Breast epithelium (tissue), 4 donors: ENCODE results near the gene RNF167. TPM values are rescaled to one million over a fixed set of nuclear protein-coding genes. Genes with fewer than 3 reads are reported as not detected.

Experiments used
- DNase-seq, 2 donors: peaks; one replicate each; pipeline ENCODE4 v3.0.0-alpha.2; 2019; ENCODE audit warnings: low spot score in 2 of 2
- H3K27ac ChIP-seq, 2 donors: fragments of 200-600 bp; sonication (generic) in 1 of 2; one replicate each; pipeline ENCODE4 v1.5.1; 2016 to 2019; ENCODE audit warnings: mild to moderate bottlenecking in 1 of 2
- H3K27me3 ChIP-seq, 2 donors: fragments of 200-600 bp; sonication (generic) in 1 of 2; one replicate each; pipeline versions ENCODE4 v1.5.1 to v1.6.0; 2017 to 2019; ENCODE audit warnings: control low read depth in 1 of 2, mild to moderate bottlenecking in 1 of 2
- H3K36me3 ChIP-seq: fragments of 200-600 bp; one replicate; pipeline ENCODE4 v1.5.1; 2019
- H3K4me1 ChIP-seq, 2 donors: fragments of 200-600 bp; sonication (generic); one replicate each; pipeline ENCODE4 v1.5.1; 2016 to 2019; ENCODE audit warnings: control low read depth in 1 of 2
- H3K4me3 ChIP-seq, 3 donors: fragments of 200-600 bp; sonication (generic); 1 replicate in 2 of 3; 2 replicates in 1 of 3; pipeline ENCODE4 v1.5.1; 2016 to 2019; ENCODE audit warnings: mild to moderate bottlenecking in 3 of 3, moderate library complexity in 2 of 3
- H3K9me3 ChIP-seq, 2 donors: fragments of 200-600 bp; sonication (generic) in 1 of 2; one replicate each; pipeline ENCODE4 v1.5.1; 2016 to 2019; ENCODE audit warnings: control low read depth in 1 of 2
- POLR2A ChIP-seq: fragments of 450-650 bp; IDR thresholded peaks from one replicate; pipeline ENCODE4 v1.6.1; 2016; ENCODE audit warnings: antibody characterized with exemption, mild to moderate bottlenecking, moderate library complexity
- POLR2AphosphoS5 ChIP-seq, 3 donors: sonication (generic); formaldehyde crosslinking; IDR thresholded peaks; one replicate each; pipeline ENCODE4 v1.6.1; 2017; ENCODE audit warnings: antibody characterized with exemption in 3 of 3
- intact Hi-C: fragments of 100-400 bp; cut with DNase I; formaldehyde crosslinking; loops from one replicate; pipeline ENCODE4 v1.15.1; 2023; ENCODE audit warnings: low total_unique reads
- total RNA-seq, 3 donors: library from RNA; depleted of rRNA; stranded (reverse); fragments of >200 nt; gene quantifications; one replicate each; pipeline ENCODE4 v1.1.0, GENCODE V29; 2016
- TF ChIP-seq, protein P1 (sequence below), 3 donors: fragments of 450-650 bp; IDR thresholded peaks; one replicate each; pipeline ENCODE4 v1.5.1; 2016 to 2017; ENCODE audit warnings: antibody characterized with exemption in 3 of 3, mild to moderate bottlenecking in 3 of 3, moderate library complexity in 3 of 3

Gene RNF167
- total RNA-seq, 3 donors from 2014 or later, result 38.3 to 49.0 (median 38.7) TPM

- Histone ChIP-seq H3K4me3 (peak overlapping the region; percentile 73 to 99 (median 77)), H3K36me3 (no peaks in the 10 kb centered on the region), H3K4me1 (peaks cover 4% of the 10 kb centered on the region in 2 donors), H3K27ac (peak overlapping the region; percentile 94 to 95), H3K9me3 (no peaks in the 10 kb centered on the region), H3K27me3 (no peaks in the 10 kb centered on the region)
- no peak for TF ChIP-seq POLR2A
- intact Hi-C loops, result loop anchor here (10.0 kb wide), 1 partner anchor 82 kb away; the partner anchor contains the start of gene CHRNE
- DNase-seq, result no peak
Measured at GRCh38 chr17:4986403-4986802, 46.3 kb downstream of the RNF167 start.

DNA sequence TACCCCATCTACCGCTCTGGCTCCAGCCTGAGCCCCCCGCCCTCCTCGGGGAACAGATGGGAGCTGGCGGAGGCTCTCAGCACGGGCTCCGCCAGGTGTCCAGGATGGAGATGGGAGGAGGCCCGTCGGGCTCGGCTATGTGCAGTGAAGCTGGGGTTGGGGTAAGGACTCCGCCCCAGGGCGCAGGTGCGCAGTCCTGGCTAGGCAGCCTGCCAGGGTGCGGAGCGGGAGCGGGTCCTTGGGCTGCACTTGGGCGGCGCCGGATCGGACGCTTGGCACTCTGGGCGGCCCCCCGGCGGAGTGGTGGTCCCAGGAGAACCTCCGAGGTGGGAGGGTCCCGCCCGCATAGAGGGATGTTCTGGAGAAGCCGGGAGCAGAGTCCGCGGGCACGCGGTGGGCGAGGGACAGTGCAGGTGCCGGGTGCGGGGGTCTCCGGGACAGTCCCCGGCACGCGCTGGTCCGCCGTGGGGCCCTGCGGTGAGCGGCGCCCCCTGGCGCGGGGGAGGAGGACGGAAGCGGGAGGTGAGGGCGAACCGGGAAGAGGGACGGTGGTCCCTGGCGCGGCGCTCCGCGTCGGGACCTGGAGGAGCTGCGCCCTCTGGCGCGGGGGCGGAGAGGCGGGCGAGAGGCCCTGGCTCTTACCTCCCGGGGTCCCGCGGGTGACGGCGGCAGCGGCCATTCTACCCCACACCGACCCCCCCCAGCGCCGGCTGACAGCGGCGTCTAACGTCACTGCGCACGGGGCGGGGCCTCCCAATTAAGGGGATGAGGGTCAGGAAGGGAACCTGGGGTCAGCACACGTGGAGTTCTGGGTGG, 47.1 kb downstream of the RNF167 start, which contains the start of gene CAMTA2:
Gene CAMTA2 (minus strand): TSS at position 725 of the 816 bp plus-strand sequence. CDS start 1,453 bp downstream, outside the sequence.
- Histone ChIP-seq H3K36me3 (no peaks in the 10 kb centered on the region), H3K27me3 (no peaks in the 10 kb centered on the region), H3K27ac (peak within 1 kb of the TSS; percentile 94 to 95), H3K4me3 (peak within 1 kb of the TSS; percentile 73 to 99 (median 77)), H3K9me3 (no peaks in the 10 kb centered on the region), H3K4me1 (peaks cover 4% of the 10 kb centered on the region in 2 donors)
- TF ChIP-seq POLR2AphosphoS5 (IDR thresholded peaks at IDR 0.05) (peak; percentile 70 to 81 (median 75)), POLR2A (peak; percentile 73)
- TF ChIP-seq, protein P1, sequence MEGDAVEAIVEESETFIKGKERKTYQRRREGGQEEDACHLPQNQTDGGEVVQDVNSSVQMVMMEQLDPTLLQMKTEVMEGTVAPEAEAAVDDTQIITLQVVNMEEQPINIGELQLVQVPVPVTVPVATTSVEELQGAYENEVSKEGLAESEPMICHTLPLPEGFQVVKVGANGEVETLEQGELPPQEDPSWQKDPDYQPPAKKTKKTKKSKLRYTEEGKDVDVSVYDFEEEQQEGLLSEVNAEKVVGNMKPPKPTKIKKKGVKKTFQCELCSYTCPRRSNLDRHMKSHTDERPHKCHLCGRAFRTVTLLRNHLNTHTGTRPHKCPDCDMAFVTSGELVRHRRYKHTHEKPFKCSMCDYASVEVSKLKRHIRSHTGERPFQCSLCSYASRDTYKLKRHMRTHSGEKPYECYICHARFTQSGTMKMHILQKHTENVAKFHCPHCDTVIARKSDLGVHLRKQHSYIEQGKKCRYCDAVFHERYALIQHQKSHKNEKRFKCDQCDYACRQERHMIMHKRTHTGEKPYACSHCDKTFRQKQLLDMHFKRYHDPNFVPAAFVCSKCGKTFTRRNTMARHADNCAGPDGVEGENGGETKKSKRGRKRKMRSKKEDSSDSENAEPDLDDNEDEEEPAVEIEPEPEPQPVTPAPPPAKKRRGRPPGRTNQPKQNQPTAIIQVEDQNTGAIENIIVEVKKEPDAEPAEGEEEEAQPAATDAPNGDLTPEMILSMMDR (IDR thresholded peaks at IDR 0.05), result peak in 2 of 3 donors; percentile 63 to 72
- intact Hi-C loops, result loop anchor here (10.0 kb wide), 1 partner anchor 82 kb away; the partner anchor contains the start of gene CHRNE
- DNase-seq, result peak; percentile 80 to 85

- Histone ChIP-seq H3K9me3 (no peaks in the 10 kb centered on the region), H3K27ac (peak overlapping the region; percentile 94 to 95), H3K4me1 (peaks cover 4% of the 10 kb centered on the region in 2 donors), H3K4me3 (peak overlapping the region; percentile 73 to 99 (median 77)), H3K27me3 (no peaks in the 10 kb centered on the region), H3K36me3 (no peaks in the 10 kb centered on the region)
- no peak for DNase-seq
- TF ChIP-seq POLR2A (no peak), POLR2AphosphoS5 (IDR thresholded peaks at IDR 0.05) (peak in 1 of 3 donors; percentile 2)
- TF ChIP-seq, protein P1 (IDR thresholded peaks at IDR 0.05), result no peak
- intact Hi-C loops, result loop anchor here (10.0 kb wide), 1 partner anchor 83 kb away; the partner anchor contains the start of gene CHRNE
Measured at GRCh38 chr17:4987767-4988567, 47.9 kb downstream of the RNF167 start.

- no peak for DNase-seq
- no peak overlapping the region for H3K4me3 ChIP-seq
- no peaks in the 10 kb centered on the region for H3K27me3 ChIP-seq
- no peaks in the 10 kb centered on the region for H3K36me3 ChIP-seq
- no peak overlapping the region for H3K27ac ChIP-seq
- intact Hi-C loops, result no loop called here
- no peaks in the 10 kb centered on the region for H3K9me3 ChIP-seq
- H3K4me1 ChIP-seq, result peaks cover 0 to 2% of the 10 kb centered on the region in 2 donors
- TF ChIP-seq POLR2A, result no peak
Measured at GRCh38 chr17:4994081-4994595, 54.1 kb downstream of the RNF167 start.

Other genes with a start within 250 kb of the RNF167 start
- gene PELP1, start 236.1 kb upstream of the RNF167 start, total RNA-seq, result 10 to 100 TPM; 17.0 to 26.9 (median 21.0) TPM
- 10 to 100 TPM; 25.2 to 67.4 (median 42.3) TPM for gene ARRB2, start 229.6 kb upstream of the RNF167 start, total RNA-seq
- 10 to 100 TPM; 29.3 to 41.7 (median 30.8) TPM for gene MED11, start 208.8 kb upstream of the RNF167 start, total RNA-seq
- 1 to 10 TPM in 1 of 3 donors, under 1 TPM in 2; 0.96 to 2.3 (median 0.98) TPM for gene ZMYND15, start 200.4 kb upstream of the RNF167 start, total RNA-seq
- 10 to 100 TPM; 13.8 to 25.8 (median 18.6) TPM for gene CXCL16, start 200.3 kb upstream of the RNF167 start, total RNA-seq
- not detected for gene TM4SF5, start 168.4 kb upstream of the RNF167 start, total RNA-seq
- gene VMO1, start 153.9 kb upstream of the RNF167 start, total RNA-seq, result 1 to 10 TPM in 2 of 3 donors, under 1 TPM in 1; 0.98 to 5.0 (median 2.6) TPM
- gene GLTPD2, start 151.3 kb upstream of the RNF167 start, total RNA-seq, result not detected
- gene PSMB6, start 144.1 kb upstream of the RNF167 start, total RNA-seq, result 100 to 1,000 TPM; 133 to 183 (median 164) TPM
- gene PLD2, start 133.1 kb upstream of the RNF167 start, total RNA-seq, result 10 to 100 TPM; 17.1 to 40.6 (median 30.3) TPM
- gene MINK1, start 106.9 kb upstream of the RNF167 start, total RNA-seq, result 10 to 100 TPM; 25.9 to 58.7 (median 42.0) TPM
- 10 to 100 TPM in 1 of 3 donors, 1 to 10 TPM in 1, not detected in 1; 3.9 to 10.5 TPM for gene C17orf107, start 40.7 kb upstream of the RNF167 start, total RNA-seq
- gene CHRNE, start 37.2 kb upstream of the RNF167 start, total RNA-seq, result 1 to 10 TPM in 1 of 3 donors, under 1 TPM in 2; 0.16 to 2.0 (median 0.73) TPM
- not detected for gene GP1BA, start 8.0 kb upstream of the RNF167 start, total RNA-seq
- 10 to 100 TPM; 38.8 to 48.5 (median 42.6) TPM for gene SLC25A11, start 222 bp upstream of the RNF167 start, total RNA-seq
- gene PFN1, start 8.3 kb downstream of the RNF167 start, total RNA-seq, result 100 to 1,000 TPM; 290 to 487 (median 379) TPM
- 1 to 10 TPM; 1.6 to 4.6 (median 3.1) TPM for gene ENO3, start 10.9 kb downstream of the RNF167 start, total RNA-seq
- 10 to 100 TPM; 42.6 to 57.8 (median 55.2) TPM for gene SPAG7, start 27.5 kb downstream of the RNF167 start, total RNA-seq
- gene CAMTA2, start 47.4 kb downstream of the RNF167 start, total RNA-seq, result 10 to 100 TPM; 11.0 to 17.7 (median 13.5) TPM
- gene INCA1, start 57.3 kb downstream of the RNF167 start, total RNA-seq, result 1 to 10 TPM in 2 of 3 donors, under 1 TPM in 1; 0.66 to 2.9 (median 1.9) TPM
- 10 to 100 TPM; 37.5 to 88.5 (median 50.5) TPM for gene KIF1C, start 57.7 kb downstream of the RNF167 start, total RNA-seq
- under 1 TPM; 0.29 to 0.98 (median 0.32) TPM for gene SLC52A1, start 95.2 kb downstream of the RNF167 start, total RNA-seq
- gene ZFP3, start 138.2 kb downstream of the RNF167 start, total RNA-seq, result 1 to 10 TPM; 3.7 to 8.8 (median 4.9) TPM
- 10 to 100 TPM in 1 of 3 donors, 1 to 10 TPM in 2; 5.1 to 13.8 (median 9.2) TPM for gene ZNF232, start 171.6 kb downstream of the RNF167 start, total RNA-seq
- gene USP6, start 175.8 kb downstream of the RNF167 start, total RNA-seq, result under 1 TPM; 0.16 to 0.44 (median 0.33) TPM